ENCODE results near the gene RIIAD1. TPM values are rescaled to one million over a fixed set of nuclear protein-coding genes. Genes with fewer than 3 reads are reported as not detected.

The RIIAD1 gene
- total RNA-seq, 1 donor from 2014 or later, result not detected

- H3K27ac Mint-ChIP-seq (ENCODE audit: unreplicated experiment), result no peak overlapping the region
- no peak overlapping the region for H3K4me3 Mint-ChIP-seq (ENCODE audit: unreplicated experiment)
- H3K9me3 Mint-ChIP-seq (ENCODE audit: low read depth), result no peaks in the 10 kb centered on the region
- no peak for TF ChIP-seq CTCF (IDR thresholded peaks at IDR 0.05)
- no peaks in the 10 kb centered on the region for H3K27me3 Mint-ChIP-seq (ENCODE audit: low read depth)
- peaks cover 10% of the 10 kb centered on the region for H3K36me3 Mint-ChIP-seq (ENCODE audit: low read depth)
- no peak for DNase-seq (ENCODE audit: low spot score)
- no peaks in the 10 kb centered on the region for H3K4me1 Mint-ChIP-seq (ENCODE audit: low read depth)
These were observed 52.4 kb downstream of the RIIAD1 start for GRCh38 chr1:151773702-151774101.

GRCh38 chr1:151774256-151774922 lies 53.1 kb downstream of the RIIAD1 start:
- no peak for DNase-seq (ENCODE audit: low spot score)
- no peaks in the 10 kb centered on the region for H3K27me3 Mint-ChIP-seq (ENCODE audit: low read depth)
- H3K4me3 Mint-ChIP-seq (ENCODE audit: unreplicated experiment), result no peak overlapping the region
- H3K4me1 Mint-ChIP-seq (ENCODE audit: low read depth), result no peaks in the 10 kb centered on the region
- peaks cover 10% of the 10 kb centered on the region for H3K36me3 Mint-ChIP-seq (ENCODE audit: low read depth)
- H3K9me3 Mint-ChIP-seq (ENCODE audit: low read depth), result no peaks in the 10 kb centered on the region
- TF ChIP-seq CTCF (IDR thresholded peaks at IDR 0.05), result no peak
- H3K27ac Mint-ChIP-seq (ENCODE audit: unreplicated experiment), result no peak overlapping the region

- Mint-ChIP-seq H3K4me1 (ENCODE audit: low read depth) (no peaks in the 10 kb centered on the region), H3K9me3 (ENCODE audit: low read depth) (no peaks in the 10 kb centered on the region), H3K27ac (ENCODE audit: unreplicated experiment) (no peak overlapping the region), H3K4me3 (ENCODE audit: unreplicated experiment) (no peak overlapping the region), H3K27me3 (ENCODE audit: low read depth) (no peaks in the 10 kb centered on the region), H3K36me3 (ENCODE audit: low read depth) (peaks cover 10% of the 10 kb centered on the region)
- no peak for DNase-seq (ENCODE audit: low spot score)
- TF ChIP-seq CTCF (IDR thresholded peaks at IDR 0.05), result no peak
These were observed 54.8 kb downstream of the RIIAD1 start for GRCh38 chr1:151775894-151776664.

GRCh38 chr1:151776665-151777062 lies 55.3 kb downstream of the RIIAD1 start:
- H3K4me3 Mint-ChIP-seq (ENCODE audit: unreplicated experiment), result no peak overlapping the region
- H3K27ac Mint-ChIP-seq (ENCODE audit: unreplicated experiment), result no peak overlapping the region
- peaks cover 13% of the 10 kb centered on the region for H3K36me3 Mint-ChIP-seq (ENCODE audit: low read depth)
- no peaks in the 10 kb centered on the region for H3K9me3 Mint-ChIP-seq (ENCODE audit: low read depth)
- no peak for DNase-seq (ENCODE audit: low spot score)
- no peak for TF ChIP-seq CTCF (IDR thresholded peaks at IDR 0.05)
- no peaks in the 10 kb centered on the region for H3K27me3 Mint-ChIP-seq (ENCODE audit: low read depth)
- H3K4me1 Mint-ChIP-seq (ENCODE audit: low read depth), result no peaks in the 10 kb centered on the region

GRCh38 chr1:151777317-151777716 lies 56.0 kb downstream of the RIIAD1 start:
- H3K9me3 Mint-ChIP-seq (ENCODE audit: low read depth), result no peaks in the 10 kb centered on the region
- TF ChIP-seq CTCF (IDR thresholded peaks at IDR 0.05), result no peak
- no peaks in the 10 kb centered on the region for H3K4me1 Mint-ChIP-seq (ENCODE audit: low read depth)
- DNase-seq (ENCODE audit: low spot score), result no peak
- H3K27me3 Mint-ChIP-seq (ENCODE audit: low read depth), result no peaks in the 10 kb centered on the region
- H3K36me3 Mint-ChIP-seq (ENCODE audit: low read depth), result peaks cover 13% of the 10 kb centered on the region
- no peak overlapping the region for H3K4me3 Mint-ChIP-seq (ENCODE audit: unreplicated experiment)
- H3K27ac Mint-ChIP-seq (ENCODE audit: unreplicated experiment), result no peak overlapping the region

Other genes starting within 250 kb of the RIIAD1 start
- gene CGN, start 210.1 kb upstream of the RIIAD1 start, total RNA-seq, result 0.95 to 1.2 TPM (median 1.0 TPM) in 3 replicates
- gene TUFT1, start 181.2 kb upstream of the RIIAD1 start, total RNA-seq, result 15.2 to 33.0 TPM (median 30.5 TPM) in 3 replicates
- 39.0 to 39.5 TPM (median 39.3 TPM) in 3 replicates for gene SNX27, start 109.5 kb upstream of the RIIAD1 start, total RNA-seq
- not detected in 3 replicates for gene CELF3, start 4.7 kb upstream of the RIIAD1 start, total RNA-seq
- gene MRPL9, start 42.0 kb downstream of the RIIAD1 start, total RNA-seq, result 48.3 to 58.2 TPM (median 55.5 TPM) in 3 replicates
- 4.7 to 6.8 TPM (median 6.4 TPM) in 3 replicates for gene TDRKH, start 69.0 kb downstream of the RIIAD1 start, total RNA-seq
- gene LINGO4, start 83.9 kb downstream of the RIIAD1 start, total RNA-seq, result not detected in 3 replicates
- gene RORC, start 110.3 kb downstream of the RIIAD1 start, total RNA-seq, result not detected in 3 replicates
- not detected in 3 replicates for gene C2CD4D, start 118.3 kb downstream of the RIIAD1 start, total RNA-seq
- not detected in 3 replicates for gene THEM5, start 132.2 kb downstream of the RIIAD1 start, total RNA-seq
- 6.9 to 12.5 TPM (median 7.0 TPM) in 3 replicates for gene THEM4, start 188.0 kb downstream of the RIIAD1 start, total RNA-seq

All from chondrocyte (in vitro differentiated cells).